GM10847 (cell line): ENCODE measurements around the gene GLP2R.

Source experiments
- POLR2A ChIP-seq: IDR thresholded peaks from 2 replicates; pipeline ENCODE4 v1.6.1; 2011; ENCODE audit not compliant: insufficient read length; ENCODE audit errors: extremely low read depth

The GLP2R gene

DNA sequence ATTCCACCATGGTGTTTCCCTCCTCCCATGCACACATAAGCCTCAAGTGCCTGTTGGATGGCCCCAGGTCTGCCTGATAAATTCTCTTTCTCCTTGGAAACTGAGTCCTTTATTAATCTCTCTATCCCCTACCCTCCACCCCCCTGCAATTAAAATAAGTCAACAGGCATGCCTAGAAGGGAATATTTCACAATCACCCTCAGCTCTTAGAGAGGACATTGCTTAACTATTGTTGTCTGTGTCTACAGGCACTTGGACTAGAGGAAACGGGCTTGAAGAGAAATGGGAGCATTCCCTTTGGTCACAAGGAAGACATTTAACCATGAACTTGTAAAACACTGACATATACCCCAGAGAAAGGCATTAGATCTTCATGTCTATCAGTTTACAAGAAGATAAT is 39.9 kb downstream of the GLP2R start:
- TF ChIP-seq POLR2A: no peak

DNA sequence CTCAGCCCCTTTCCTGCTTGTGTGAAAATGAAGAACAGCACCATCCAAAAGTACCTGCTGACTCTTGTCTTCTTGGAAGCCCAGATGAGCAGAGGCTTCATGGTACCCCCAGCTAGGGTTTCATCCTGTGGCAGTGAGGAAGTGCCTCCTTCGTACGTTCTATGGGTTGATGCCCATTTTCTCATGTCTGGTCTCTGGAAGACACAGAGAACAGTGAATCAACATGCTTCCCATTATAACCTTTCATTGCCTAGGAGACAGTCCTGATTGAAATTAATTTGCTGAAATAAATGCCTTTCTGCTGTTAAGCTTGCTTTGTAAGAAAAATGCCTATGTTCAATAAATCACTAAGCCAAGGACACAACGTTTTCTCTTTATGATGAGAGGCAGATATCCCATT is 42.8 kb downstream of the GLP2R start:
- TF ChIP-seq POLR2A: no peak

DNA sequence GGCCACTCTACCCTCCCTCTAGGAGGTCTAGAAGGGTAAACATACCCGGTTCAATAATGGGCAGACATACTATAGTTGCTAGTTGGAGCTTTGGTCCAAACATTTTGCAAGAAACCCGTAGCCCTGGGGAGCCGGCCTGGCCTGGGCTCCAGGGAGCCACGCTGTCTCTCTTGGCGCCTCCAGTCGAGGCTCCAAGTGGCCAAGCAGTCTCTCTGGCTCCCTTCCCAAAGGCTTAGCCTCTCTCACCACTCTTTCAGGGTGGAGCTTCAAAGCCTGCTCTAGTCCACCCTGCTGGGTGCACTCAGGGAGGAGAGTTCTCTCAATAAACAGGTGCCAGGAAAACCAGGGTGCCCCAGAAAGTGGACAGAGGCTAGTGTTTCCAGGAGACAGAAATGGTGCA is 47.1 kb downstream of the GLP2R start:
- no peak for TF ChIP-seq POLR2A

DNA sequence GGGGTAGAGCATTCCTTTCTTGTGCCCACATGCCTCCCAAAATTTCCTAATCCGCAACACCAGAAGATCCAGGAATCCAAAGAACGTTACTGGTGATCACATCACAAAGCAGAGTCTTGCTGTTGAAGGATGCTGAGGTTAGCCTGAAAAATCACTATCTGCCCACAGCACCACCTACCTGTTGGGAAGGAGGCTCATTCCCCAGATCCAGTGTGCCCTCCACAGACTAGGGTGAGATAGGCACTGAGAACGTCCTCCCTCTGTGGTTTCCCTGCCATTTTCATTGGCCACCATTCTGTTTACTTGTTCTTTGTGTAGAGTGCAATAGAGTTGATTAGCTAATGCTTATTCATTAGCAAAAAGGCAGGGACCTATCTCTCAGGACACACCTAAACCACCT is 49.0 kb downstream of the GLP2R start:
- TF ChIP-seq POLR2A: no peak

DNA sequence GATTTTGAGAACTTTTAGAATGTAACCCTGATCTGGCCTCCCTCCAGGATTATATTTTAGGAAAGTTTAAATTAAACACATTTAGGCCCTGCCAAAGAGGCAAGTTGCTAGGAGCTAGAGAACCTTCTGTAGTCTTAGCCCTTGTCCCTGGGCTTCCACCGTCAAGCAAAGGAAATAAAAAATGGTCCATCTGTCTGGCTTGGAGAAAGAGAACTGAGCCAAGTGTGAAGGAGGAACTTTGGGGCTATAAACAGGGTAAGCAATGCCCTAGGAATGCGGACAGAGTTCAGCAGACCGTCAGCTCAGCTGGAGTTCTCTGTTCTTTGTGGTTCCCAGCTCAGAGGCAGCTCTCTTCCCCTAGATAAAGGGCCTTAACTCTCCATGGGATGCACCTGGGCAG is 49.7 kb downstream of the GLP2R start:
- no peak for TF ChIP-seq POLR2A

- no peak for TF ChIP-seq POLR2A
Measured at GRCh38 chr17:9878356-9878755, 52.6 kb downstream of the GLP2R start.

DNA sequence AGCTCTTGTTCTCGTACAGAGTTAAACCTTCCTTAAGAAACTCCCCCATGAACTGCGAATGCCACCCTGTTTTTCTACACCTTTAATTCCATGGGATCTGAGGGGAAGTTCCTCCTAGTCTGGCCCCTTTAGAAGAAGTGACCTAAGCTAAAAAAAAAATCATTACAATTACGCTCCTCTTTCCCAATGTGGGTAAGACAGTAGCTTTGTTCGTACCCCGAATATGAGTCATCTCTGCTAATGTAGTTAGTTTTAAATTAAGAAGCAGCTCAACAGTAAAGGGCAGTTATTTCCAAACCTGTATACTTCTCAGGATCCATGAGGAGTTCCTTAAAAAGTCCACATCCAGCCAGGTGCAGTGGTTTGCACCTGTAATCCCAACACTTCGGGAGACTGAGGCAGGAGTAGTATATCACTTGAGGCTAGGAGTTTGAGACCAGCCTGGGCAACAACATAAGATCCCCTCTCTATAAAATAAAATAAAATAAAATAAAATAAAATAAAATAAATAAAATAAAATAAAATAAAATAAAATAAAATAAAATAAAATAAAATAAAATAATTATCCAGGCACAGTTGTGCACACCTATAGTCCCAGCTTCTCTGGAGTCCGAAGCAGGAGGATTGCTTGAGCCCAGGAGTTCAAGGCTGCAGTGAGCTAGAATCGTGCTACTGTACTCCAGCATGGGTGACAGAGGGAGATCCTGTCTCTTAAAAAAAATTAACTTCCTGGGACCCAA is 53.2 kb downstream of the GLP2R start:
- no peak for TF ChIP-seq POLR2A

DNA sequence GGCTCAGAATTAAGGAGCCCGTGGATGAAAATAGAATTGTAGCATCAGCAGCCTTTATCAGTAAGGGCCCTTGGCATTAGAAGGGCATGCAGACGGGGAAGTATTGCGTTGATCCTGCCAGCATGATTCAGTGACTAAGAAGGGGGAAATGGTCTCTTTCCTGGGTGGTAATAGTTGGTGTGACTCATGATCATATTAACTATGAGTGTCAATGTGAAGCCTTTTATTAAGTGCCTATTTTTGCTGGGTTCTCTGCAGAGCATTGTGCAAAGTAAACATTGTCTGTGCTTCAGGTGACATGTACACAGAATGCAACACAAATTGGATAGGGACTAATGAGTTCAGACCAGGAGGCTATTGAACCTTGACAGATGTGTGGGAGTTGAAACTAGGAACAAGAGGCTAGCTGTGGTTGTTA is 54.9 kb downstream of the GLP2R start:
- TF ChIP-seq POLR2A: no peak

- TF ChIP-seq POLR2A: no peak
Measured at GRCh38 chr17:9883451-9883850, 57.7 kb downstream of the GLP2R start.

DNA sequence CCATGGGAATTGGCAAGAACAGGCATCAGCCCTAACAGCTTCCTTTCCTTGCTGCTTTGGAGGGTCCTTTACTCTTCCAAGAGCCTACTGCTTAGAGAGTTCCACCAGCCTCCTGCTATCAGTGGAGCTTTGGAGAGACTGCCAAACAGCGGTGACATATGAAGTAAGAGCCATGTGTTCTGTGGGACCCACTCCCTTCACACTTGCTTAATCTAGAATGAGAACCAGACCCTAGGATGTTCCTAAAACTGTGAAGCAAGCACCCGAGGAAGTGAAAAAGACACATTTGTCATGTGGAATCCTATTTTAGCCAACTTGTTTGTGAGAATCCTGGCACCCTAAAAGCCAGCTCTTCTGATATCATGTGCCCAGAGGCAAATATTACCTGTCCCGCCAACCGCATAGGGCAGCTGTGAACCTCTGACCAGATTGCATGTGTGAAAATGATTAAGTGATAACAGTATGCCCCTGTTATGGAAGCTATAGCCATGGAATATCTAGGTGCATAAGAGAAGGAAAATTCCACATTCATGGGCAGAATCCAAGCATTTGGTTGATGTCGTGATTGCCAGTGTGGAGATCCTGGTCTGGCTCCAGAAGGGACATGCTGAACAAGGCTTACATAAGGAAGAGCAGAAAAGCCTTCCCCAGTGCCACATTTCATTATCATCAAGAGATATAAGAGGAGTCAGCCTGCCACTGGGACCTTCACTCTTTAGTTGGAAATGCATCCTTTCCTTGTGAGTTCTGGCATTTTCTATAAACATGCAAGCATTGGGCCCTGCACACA is 60.6 kb downstream of the GLP2R start:
- no peak for TF ChIP-seq POLR2A

DNA sequence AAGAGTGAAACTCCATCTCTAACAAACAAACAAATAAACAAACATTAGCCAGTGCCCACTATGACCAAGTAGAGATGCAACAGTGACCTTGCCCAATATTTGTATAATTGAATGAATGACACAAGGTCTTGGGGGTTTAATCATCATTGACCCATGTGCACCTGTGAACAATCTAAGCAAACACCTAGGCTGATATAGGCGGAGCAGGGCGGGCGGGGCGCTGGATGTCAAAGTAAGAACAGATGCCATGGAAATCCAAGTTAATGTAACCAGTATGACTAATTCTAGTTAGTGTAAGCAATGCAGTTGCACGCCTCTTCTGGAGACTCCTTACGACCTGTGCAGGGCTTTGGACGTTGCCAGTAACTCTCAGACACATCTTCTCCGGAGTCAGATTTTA is 61.8 kb downstream of the GLP2R start:
- no peak for TF ChIP-seq POLR2A

DNA sequence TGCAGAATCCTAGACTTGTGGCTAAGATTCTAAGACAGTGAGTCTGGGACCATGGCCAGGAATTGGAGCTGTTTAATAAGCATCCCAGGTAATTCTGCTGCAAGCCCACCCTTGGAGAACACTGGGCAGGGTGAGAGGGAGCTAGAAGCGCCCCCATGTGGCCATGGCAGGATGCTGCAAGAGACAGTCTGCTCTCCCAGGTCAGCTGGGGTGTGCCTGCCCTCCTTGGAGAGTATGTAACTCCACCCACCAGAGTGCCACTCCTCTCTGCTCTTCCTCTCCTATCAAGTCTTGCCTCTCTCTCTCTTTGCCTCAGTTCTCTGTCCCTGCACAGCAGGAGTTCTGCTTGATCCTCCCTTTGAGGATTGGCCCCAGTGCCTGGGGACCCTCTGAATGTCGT is 64.4 kb downstream of the GLP2R start:
- TF ChIP-seq POLR2A: no peak

DNA sequence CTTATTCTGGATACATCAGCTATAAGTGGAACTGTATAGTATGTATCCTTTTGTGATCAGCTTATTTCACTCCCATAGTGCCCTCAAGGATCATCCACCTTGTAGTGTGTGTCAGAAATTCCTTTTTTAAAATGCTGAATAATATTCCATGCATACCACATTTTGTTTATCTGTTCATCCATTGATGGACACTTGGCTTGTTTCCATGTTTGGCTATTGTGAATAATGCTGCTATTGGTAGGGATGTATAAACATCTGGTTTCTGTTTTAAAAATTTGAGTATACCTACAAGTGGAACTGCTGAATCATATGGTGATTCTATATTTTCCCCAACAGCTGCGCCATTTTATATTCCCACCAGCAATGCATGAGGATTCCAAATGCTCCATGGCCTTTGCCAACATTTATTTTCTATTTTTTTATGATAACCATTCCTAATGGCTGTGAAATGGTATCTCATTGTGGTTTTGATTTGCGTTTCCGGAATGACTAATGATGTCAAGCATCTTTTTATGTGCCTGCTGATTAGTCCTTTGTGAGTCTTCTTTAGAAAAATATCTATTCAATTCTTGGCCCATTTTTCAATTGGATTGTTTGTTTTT is 67.8 kb downstream of the GLP2R start:
- no peak for TF ChIP-seq POLR2A

GRCh38 chr17:9894231-9894630 is 68.5 kb downstream of the GLP2R start:
- no peak for TF ChIP-seq POLR2A

DNA sequence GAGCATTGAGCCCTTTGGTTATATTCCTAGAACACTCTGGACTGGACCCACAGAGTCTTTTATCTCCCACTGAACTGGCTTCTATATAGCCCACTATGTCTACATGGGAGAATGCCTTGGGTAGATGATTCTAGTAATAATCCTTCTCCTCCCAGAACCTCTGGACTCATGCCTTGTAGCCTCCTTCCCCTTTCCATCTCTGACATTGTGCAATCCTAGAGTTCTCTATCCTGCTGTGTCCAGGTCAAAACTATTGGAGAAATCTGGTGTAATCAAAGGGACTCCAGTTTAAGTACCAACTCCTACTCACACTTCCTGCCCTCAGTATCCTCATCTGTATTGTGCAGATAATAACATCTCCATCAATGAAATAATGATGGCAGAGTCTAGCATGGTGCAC is 70.2 kb downstream of the GLP2R start:
- no peak for TF ChIP-seq POLR2A

GRCh38 chr17:9897372-9897968 is 71.7 kb downstream of the GLP2R start:
- no peak for TF ChIP-seq POLR2A
